Measurements from ENCODE around the gene TRAF4.
"Not testable (repeated sequence)": the region's sequence is repeated elsewhere in the genome, so short reads cannot be mapped to it uniquely, and the experiment has no call there.

Gene TRAF4

DNA sequence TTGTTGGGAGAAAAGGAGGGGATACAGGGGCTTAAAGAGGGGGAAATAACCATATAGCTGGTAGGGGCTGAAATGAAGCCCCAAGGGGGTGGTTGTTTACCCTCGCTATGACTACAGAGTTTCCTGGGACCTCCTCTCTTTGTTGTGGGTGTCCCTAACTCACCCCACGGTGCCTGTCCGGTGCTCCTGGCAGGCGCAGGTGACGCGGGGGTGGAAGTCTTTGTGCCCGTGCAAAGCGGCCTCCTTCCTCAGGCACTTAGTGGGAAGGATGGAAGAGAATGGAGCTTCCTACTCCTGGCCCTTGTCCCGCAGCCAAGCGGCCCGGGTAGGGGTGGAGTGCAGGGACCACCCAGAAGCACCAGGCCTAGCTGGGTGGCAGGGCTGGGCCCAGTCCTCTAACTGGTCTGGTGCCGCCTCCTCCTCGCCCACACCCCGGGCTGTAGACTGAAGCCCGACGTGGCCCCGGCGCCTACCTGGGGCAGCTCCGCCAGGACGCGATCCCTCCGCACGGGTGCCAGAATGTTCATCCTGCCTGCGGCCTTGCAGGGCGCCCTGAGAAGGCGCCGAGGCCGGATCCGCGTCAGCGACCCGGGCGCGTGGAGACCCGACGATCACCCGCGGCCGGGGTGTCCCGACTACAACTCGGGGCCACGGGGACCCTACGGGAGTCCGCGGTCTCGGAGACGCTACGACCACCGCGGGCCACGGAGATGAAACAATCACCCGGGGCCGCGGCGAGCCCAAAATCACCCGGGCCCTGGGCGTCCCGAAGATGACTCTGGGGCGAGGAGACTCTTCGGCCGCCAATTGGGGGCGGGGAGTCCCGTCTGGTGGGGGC lies 26.9 kb upstream of the TRAF4 start:
- FAIRE-seq: no peak

DNA sequence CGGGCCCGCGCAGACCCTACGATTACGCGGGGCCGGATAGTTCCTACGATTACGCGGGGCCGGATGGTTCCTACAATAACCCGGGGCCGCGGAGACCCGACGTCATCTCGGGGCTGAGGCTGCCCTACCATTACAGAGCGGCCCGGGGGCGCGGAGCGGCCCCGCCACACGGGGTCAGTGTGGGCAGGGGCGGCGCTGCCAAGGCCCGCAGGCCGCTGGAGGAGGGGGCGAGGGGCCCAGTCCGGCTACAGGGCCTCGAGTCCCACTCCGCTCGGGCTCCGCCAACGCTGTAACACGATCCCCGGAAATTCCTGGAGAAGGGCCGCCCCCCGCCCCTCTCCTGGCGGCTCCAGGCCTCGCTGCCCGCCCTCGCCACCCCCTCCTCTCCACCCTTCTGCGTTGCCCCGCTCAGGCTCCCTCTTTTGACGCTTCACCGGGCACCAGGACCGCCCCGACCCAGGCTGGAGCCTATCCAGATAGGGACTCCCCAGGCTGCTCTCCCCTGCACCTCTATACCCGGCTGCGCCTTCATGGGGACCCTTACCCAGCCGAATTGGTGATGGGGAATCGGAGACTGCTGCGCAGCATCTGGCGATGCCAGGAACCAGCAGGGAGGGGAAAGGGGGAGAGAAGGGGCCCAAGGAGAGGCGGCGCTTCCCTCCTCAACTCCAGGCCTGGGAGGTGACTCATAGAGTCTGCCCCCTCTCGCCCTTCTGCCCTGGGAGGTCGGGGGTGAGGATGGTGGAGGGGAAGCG lies 26.1 kb upstream of the TRAF4 start, which contains the start of gene RAB34:
Gene RAB34 (minus strand): TSS at position 291 of the 755 bp plus-strand sequence. CDS start 602 bp downstream, outside the sequence.
- FAIRE-seq: no peak

DNA sequence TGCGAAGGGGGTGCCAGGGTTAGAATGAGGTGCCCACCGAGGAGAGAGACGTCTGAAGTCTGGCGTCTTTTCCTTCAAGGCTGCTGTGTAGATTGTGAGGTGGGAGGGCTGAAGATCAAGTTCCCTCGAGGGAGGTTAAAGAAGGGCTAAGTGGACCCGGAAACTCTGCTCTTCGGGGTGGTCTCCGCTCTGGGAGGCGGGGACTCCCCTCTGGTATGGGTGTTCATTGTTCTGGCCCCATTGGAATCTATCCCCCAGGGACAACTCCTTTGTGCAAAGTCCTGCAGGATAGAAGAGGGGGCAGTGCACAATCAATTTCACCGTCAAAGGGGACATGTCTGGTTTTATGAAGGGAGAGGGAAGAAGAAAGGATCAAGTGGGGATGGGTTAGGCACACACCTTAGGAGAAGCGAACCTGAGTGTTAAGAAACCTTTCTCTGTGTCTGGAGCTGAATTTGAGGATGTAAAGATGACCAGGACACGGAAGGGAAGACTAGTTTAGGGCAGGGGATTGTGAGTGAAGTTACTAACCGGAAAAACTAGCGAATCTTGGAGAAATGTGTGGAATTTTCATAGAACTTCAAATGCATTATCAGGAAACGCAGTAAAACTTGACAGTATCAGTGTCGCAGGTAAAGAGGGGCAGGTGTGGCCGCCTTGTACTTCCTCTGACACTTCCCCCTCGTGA lies 25.3 kb upstream of the TRAF4 start:
- FAIRE-seq: no peak

DNA sequence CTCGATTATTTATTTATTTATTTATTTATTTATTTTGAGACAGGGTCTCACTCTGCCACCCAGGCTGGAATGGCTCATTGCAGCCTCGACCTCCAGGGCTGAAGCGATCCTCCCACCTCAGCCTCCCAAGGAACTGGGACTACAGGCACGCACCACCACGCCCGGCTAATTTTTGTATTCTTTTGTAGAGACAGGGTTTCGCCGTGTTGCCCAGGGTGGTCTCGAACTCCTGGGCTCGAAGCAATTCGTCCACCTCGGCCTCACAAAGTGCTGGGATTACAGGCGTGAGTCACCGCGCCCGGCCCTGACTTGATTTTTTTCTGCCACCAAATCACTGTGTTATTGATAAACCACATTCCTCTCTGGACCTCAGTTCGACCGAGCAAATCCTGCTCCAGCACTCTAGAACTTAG lies 24.8 kb upstream of the TRAF4 start:
- no peak for FAIRE-seq

DNA sequence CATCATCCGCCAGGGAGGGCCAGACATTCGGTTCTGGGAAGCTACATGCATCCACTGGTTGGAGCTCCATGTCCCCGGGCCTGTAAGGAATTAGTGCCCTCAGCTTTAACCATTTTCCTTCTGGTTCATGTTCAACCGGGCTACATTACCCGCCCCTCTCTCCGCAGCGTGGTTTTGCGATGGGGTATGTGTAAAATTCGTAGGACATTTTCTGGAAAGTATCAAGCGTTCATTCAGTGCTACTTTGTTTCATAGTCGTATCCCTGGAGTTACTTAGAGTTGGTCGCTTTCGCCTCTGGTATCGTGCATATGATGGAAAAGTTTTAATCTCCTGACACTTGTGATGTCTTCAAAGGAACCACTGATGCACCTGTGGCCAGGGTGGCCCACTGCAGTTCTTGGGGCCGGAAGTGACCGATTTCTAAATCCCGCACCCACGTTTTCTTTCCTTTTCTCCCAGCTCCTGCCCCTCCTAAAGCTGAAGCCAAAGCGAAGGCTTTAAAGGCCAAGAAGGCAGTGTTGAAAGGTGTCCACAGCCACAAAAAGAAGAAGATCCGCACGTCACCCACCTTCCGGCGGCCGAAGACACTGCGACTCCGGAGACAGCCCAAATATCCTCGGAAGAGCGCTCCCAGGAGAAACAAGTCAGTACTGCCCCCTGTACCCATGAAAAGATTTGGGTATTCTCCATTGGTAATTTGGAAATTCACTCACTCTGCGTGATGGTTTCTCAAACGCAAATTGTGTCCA lies 23.4 kb upstream of the TRAF4 start:
- no peak for FAIRE-seq

DNA sequence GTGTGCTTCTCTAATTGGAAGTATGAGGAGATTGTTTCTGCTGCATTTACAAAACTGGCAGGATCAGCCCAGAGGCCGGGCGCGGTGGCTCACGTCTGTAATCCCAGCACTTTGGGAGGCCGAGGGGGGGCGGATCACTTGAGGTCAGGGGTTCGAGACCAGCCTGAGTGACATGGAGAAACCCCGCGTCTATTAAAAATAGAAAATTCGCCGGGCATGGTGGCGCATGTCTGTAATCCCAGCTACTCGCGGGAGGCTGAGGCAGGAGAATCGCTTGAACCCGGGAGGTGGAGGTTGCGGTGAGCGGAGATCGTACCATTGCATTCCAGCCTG lies 22.8 kb upstream of the TRAF4 start:
- not testable (repeated sequence) for FAIRE-seq

DNA sequence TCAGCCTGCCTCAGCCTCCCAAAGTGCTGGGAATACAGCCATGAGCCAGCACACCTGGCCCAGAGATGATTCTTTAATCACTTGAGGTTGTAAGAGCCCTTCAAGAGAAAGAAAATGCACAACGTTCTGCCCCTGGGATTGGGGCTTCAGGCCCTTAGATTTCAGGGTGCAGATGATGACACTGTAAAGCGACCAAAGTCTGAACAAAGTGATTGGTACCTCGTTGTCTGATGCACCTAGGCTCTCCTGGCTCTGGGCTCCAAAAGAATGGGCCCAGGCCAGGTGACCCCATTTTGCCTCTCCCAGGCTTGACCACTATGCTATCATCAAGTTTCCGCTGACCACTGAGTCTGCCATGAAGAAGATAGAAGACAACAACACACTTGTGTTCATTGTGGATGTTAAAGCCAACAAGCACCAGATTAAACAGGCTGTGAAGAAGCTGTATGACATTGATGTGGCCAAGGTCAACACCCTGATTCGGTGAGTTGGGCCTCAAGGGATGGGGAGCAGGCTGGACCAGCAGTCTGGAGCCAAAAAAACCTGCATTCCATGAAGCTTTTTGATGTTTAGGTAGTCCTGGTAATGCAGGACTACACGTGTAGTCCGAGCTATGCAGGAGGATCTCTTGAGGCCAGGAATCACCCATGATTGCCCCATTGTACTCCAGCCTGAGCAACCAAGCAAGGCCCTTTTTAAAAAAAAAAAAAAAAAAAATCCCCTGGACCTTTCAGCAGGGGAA lies 21.2 kb upstream of the TRAF4 start:
- FAIRE-seq: no peak

DNA sequence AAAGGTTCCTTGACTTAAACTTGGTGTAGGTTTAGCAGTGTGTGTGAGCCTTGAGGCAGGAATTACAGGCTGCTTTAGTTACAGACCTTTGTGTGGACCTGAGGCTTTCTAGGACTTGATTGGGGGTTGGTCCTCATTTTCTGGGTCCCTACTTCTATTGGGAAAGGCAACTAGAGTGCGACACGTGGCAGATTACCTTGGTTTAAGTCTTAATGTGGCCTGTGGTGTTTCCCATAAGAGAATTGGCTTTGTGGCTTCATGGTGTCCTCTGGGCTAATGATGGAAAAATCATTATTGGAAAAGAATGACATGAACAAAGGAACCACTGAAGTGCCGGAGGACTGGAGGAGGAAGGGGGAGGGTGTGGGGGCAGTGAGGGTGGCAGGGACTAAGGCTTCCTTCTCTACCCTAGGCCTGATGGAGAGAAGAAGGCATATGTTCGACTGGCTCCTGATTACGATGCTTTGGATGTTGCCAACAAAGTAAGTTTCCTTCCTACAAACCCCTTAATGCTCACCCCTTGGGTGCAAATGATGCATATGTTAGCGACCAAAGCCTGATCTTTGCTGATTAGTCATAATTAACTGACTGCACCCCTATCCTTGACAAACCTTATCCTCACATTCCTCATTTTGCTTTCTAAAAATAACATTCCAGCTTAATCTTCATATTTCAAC lies 20.5 kb upstream of the TRAF4 start:
- FAIRE-seq: no peak

DNA sequence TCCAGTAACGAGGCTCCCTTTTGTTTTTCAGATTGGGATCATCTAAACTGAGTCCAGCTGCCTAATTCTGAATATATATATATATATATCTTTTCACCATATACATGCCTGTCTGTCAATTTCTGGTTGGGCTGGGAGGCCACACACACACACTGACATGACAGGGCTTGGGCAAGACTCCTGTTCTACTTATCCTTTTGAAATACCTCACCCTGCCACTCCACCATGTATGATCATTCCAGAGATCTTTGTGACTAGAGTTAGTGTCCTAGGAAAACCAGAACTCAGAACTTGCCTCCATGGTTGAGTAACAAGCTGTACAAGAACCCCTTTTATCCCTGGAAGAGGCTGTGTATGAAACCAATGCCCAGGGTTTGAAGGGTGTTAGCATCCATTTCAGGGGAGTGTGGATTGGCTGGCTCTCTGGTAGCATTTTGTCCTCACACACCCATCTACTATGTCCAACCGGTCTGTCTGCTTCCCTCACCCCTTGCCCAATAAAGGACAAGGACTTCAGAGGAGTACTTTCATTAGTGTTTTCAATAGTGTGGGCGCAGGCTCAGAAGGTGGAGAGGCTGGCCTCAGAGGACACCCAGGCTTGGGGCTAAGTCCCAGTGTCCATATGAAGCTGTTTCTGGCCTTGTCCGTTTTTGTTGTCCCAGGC lies 19.8 kb upstream of the TRAF4 start:
- FAIRE-seq: not testable (repeated sequence)

DNA sequence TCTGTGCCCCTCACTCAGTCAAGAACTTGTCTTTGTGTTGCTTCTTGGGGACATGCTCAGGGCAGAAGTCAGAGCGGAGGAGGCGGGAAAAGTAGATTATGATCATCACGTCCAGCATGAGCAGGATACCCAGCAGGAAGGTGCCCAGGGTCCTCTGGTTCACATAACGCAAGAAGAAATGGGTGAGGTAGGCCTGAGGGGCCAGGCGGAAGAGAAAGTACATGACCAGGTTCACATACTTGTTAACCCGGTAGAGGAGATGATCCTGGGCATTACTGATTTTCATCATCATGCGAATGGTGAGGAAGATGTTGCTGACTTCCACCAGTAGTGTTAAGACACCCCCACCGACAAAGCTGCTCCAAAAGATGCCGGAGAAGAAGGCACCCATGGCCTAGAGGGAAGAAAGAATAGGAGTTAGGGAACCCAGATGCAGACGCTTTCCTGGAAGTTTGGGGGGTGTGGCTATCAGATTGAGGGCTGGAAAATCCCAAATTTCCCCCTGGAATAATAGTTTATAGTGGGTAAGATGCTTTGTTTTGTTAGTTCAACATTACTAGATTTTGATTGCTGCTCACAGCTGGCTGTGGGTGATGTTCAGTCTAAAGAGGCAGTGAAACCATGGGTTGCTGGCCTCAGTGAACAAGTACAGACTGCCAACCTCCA lies 19.2 kb upstream of the TRAF4 start:
- no peak for FAIRE-seq

DNA sequence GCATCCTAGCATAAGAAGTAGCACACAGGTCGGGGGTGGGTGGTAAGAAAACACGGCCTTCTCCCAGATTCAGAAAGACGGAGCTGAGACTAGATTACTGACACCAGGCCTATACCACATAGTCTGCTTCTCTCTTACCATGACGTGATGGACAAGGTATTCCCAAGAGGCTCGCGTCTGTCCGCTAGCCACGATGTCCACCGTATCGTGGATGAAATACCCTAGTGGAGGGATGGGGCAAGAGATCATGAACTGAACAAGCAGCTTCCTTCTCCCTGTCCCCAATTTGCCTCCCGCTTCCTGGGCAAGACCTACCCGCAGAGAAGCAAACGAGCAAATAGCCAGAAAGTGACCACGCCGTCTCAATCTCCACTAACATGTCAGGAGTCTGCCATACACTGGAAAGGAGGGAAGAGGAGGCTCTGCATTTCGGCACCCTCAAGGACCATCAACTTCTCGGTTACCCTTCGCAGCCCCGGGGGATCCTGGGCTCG lies 18.6 kb upstream of the TRAF4 start:
- no peak for FAIRE-seq

DNA sequence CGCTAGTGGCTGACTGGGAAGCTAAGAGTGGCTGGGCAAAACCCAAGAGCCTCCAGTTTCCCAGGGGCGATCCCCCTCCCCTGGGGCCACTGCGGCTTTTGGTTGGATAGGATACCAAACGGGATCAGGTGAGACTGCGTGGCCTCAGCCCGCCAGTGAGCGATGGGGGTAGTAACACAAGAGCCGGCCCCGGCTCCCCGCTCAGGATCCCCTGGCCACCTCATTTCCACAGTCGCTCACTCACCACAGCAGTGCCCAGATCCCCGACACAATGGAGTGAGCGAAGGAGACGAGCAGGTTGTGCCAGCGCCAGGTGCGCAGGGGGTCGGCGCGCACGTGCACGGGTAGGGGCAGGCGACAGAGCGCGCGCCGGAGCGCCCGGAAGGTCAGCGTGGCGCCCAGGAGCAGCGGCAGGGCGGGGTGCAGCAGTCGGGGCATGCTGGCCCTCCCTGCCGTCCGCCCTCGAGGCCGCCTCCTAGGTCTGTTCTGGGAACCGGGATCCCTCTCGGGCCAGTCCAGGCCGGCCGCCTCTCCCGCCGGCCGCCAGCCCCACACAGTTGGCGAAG lies 18.1 kb upstream of the TRAF4 start:
- FAIRE-seq: no peak

DNA sequence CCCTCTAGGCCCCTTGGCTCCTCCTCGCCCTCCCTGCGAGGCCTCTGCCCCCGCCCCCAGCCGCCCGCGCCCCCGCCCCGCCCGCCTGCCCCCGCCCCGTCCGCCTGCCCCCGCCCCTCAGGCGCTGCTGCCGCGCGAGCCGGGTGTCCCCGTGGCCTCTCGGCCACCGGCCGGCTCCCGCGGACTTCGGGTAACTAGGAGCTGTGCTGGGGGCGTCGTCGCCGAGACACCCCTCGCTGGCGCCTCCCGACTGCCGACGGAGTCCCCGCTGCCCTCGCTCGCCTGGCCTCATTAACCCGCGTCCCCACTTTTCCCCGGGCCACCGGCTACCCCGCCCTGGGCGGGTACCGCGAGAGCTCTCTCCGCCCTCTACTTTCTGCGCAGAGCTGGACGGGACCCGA lies 17.6 kb upstream of the TRAF4 start, which contains the start of gene TLCD1:
Gene TLCD1 (minus strand): TSS at position 8 of the 401 bp plus-strand sequence. CDS start 136 bp downstream, outside the sequence.
- FAIRE-seq: no peak

DNA sequence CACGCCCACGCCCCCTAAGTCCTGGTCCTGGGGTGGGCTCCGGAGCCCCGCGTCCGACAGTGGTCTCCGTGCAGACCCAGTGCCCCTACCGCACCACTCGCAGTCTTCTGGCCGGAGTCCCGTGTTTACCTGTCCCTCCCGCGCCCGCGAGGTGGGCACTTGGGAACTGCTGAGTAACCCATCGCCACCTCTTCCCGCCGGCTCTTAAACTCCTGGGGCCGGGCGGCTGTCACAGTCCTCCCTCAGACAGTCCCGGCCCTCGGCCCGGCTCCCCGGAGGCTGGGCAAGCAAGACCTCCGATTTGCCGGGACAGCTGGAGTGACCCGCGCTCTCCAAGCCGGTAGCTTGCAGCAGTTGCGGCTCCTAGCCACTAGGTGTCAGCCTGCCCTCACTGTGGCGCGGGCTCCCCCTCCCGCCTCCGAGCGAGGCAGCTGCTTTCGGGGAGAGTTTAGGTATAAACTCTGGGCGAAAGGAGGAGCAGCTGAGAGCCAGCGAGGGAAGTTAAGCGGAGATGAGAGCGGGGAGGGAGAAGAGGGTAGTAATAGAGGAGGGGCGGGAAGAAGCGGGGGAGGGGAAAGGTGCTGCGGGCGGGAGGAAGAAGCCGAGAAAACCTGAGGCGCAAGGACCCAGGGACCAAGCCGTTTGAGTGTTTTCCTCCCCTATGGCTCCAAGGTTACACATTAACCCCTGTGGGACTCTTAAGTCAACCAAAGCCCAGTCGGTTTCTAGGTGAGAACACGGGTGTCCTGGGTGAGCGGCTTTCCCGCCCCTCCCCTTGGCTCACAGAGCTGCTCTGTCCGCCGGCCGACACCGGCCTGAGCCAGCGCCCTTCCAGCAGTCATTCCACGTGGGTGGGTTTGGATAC lies 17.0 kb upstream of the TRAF4 start:
- FAIRE-seq: peak; percentile 18

DNA sequence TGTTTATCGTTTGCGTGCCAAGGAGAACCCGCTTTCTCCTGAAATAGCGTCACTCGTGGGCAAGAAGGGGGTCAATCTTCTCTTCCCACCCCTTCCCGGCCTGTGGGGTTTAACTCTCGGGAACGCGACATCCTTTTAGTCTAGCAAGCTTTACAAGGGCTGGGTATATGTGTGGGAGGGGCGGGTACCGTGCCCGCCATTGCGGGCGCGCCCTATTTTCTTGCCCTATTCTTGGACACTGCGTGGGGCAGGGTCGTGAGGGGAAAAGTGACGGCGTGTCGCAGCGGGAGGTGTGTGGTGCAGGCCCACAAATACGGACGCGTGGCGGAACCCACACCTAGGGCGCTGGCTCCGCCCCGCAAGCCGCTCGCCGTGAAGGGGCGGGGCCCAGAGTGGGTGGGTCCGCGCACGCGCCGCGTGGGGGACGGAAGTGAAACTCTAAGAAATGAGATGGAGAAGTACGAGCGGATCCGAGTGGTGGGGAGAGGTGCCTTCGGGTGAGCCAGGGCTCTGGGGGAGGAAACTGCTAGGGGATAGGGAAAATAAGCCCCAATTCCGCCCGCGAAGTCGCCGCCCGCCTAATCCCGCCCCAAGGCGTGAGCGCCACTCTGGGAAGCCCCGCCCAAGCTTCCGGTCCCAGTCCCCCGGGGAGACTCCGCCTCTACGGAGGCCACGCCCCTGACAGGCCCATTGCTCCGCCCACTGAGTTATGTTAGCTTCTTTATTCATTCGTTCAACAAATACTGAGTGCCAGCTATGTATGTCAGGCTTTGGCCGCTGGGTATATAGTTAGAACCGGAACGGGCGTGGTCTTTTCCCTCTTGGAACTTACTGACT lies 15.2 kb upstream of the TRAF4 start, which contains the start of gene NEK8:
Gene NEK8 (plus strand): TSS at position 425 of the 837 bp plus-strand sequence. CDS start 26 bp downstream, at position 451.
- peak; percentile 60 for FAIRE-seq

DNA sequence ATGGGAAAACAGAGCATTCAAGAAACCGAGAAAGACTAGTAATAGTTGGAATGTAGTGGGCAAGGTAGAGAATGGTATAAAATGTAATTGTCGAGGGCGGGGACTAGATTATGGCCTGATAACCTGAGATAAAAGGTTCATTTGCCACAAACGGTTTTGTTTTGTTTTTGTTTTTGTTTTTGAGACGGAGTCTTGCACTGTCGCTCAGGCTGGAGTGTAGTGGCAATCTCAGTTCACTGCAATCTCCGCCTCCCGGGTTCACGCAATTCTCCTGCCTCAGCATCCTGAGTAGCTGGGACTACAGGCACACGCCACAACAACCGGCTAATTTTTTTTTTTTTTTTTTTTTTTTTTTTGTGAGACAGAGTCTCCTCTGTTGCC lies 13.9 kb upstream of the TRAF4 start:
- no peak for FAIRE-seq

DNA sequence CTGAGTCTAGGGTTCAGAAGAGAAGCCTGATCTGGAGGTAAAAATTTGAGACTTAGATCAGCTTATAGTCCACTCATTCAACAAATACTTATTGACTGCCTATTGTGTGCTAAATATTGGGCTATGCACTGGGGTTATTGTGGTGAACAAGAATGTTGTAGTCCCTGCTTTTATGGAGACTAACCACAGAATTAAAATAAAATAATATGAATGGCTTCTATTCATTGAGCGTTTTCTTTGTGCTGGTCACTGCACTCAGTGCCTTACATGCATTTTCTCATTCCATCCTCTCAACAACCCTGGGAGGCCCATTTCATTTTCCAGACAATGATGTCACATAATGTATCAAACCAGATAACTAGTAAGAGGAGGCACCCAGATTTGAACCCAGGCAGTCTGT lies 10.5 kb upstream of the TRAF4 start:
- no peak for FAIRE-seq

Data from endometrium (tissue), 2 donors.